Left ventricle myocardium inferior (tissue), 1 donor: ENCODE measurements around the gene REL. TPM values are rescaled to one million over a fixed set of nuclear protein-coding genes. Genes with fewer than 3 reads are reported as not detected.

Experiments
- DNase-seq: peaks from one replicate; pipeline ENCODE4 v3.0.0-alpha.2; 2020
- H3K27ac ChIP-seq: fragments of 200-600 bp; replicated peaks from 2 replicates; pipeline ENCODE4 v1.8.0; 2021
- H3K27me3 ChIP-seq: fragments of 200-600 bp; 2 replicates; pipeline ENCODE4 v1.8.0; 2021; ENCODE audit warnings: low read depth
- H3K36me3 ChIP-seq: fragments of 200-600 bp; 2 replicates; pipeline ENCODE4 v1.8.0; 2021
- H3K4me1 ChIP-seq: fragments of 200-600 bp; 2 replicates; pipeline ENCODE4 v1.8.0; 2021
- H3K4me3 ChIP-seq: fragments of 200-600 bp; 2 replicates; pipeline ENCODE4 v1.8.0; 2021; ENCODE audit warnings: mild to moderate bottlenecking, moderate library complexity
- H3K9me3 ChIP-seq: fragments of 200-600 bp; replicated peaks from 2 replicates; pipeline ENCODE4 v1.8.0; 2021
- CTCF ChIP-seq: fragments of 200-600 bp; IDR thresholded peaks from 2 replicates; pipeline ENCODE4 v1.8.0; 2021; ENCODE audit warnings: antibody characterized with exemption, mild to moderate bottlenecking, borderline replicate concordance
- intact Hi-C: fragments of 100-400 bp; cut with micrococcal nuclease; formaldehyde crosslinking; loops from one replicate; pipeline ENCODE4 v1.11.0; 2022
- total RNA-seq: library from RNA; stranded (reverse); fragmentation: NEBNext Ultra II Directional; extraction: Animal tissue kit (Norgen Biotek cat#: 25700); gene quantifications from one replicate; pipeline ENCODE4 v1.2.1, GENCODE V29; 2021
- donor health status: DM: no; HTN: yes; CAD: no; lungs with severe emphysema.

The REL gene
- total RNA-seq, 1 donor from 2014 or later: 5.0 TPM

- intact Hi-C loops: no loop called here
- peaks cover 25% of the 10 kb centered on the region for H3K36me3 ChIP-seq
- TF ChIP-seq CTCF: no peak
- DNase-seq: no peak
- no peaks in the 10 kb centered on the region for H3K27me3 ChIP-seq
- no peaks in the 10 kb centered on the region for H3K9me3 ChIP-seq
- H3K27ac ChIP-seq: no peak overlapping the region
- no peaks in the 10 kb centered on the region for H3K4me1 ChIP-seq
- H3K4me3 ChIP-seq: no peak overlapping the region
These were observed 76.3 kb downstream of the REL start for GRCh38 chr2:60957643-60958042.

GRCh38 chr2:60958361-60958760 lies 77.0 kb downstream of the REL start:
- intact Hi-C loops: no loop called here
- H3K36me3 ChIP-seq: peaks cover 18% of the 10 kb centered on the region
- H3K27me3 ChIP-seq: no peaks in the 10 kb centered on the region
- H3K4me1 ChIP-seq: no peaks in the 10 kb centered on the region
- DNase-seq: no peak
- H3K4me3 ChIP-seq: no peak overlapping the region
- no peak overlapping the region for H3K27ac ChIP-seq
- no peak for TF ChIP-seq CTCF
- H3K9me3 ChIP-seq: no peaks in the 10 kb centered on the region

GRCh38 chr2:60958800-60959199 lies 77.4 kb downstream of the REL start:
- H3K27me3 ChIP-seq: no peaks in the 10 kb centered on the region
- intact Hi-C loops: no loop called here
- H3K27ac ChIP-seq: no peak overlapping the region
- no peak overlapping the region for H3K4me3 ChIP-seq
- DNase-seq: no peak
- H3K36me3 ChIP-seq: peaks cover 13% of the 10 kb centered on the region
- no peak for TF ChIP-seq CTCF
- no peaks in the 10 kb centered on the region for H3K9me3 ChIP-seq
- H3K4me1 ChIP-seq: no peaks in the 10 kb centered on the region

GRCh38 chr2:60959501-60959900 lies 78.1 kb downstream of the REL start:
- Histone ChIP-seq H3K36me3 (peaks cover 6% of the 10 kb centered on the region), H3K4me3 (no peak overlapping the region), H3K27me3 (no peaks in the 10 kb centered on the region), H3K9me3 (no peaks in the 10 kb centered on the region), H3K27ac (no peak overlapping the region), H3K4me1 (no peaks in the 10 kb centered on the region)
- no peak for DNase-seq
- no peak for TF ChIP-seq CTCF
- intact Hi-C loops: no loop called here

GRCh38 chr2:60960706-60961105 lies 79.3 kb downstream of the REL start:
- no peak for DNase-seq
- TF ChIP-seq CTCF: no peak
- peaks cover 2% of the 10 kb centered on the region for H3K36me3 ChIP-seq
- no peak overlapping the region for H3K27ac ChIP-seq
- no peaks in the 10 kb centered on the region for H3K27me3 ChIP-seq
- no peaks in the 10 kb centered on the region for H3K9me3 ChIP-seq
- H3K4me1 ChIP-seq: no peaks in the 10 kb centered on the region
- intact Hi-C loops: no loop called here
- no peak overlapping the region for H3K4me3 ChIP-seq

- peaks cover 2% of the 10 kb centered on the region for H3K36me3 ChIP-seq
- DNase-seq: no peak
These were observed 80.1 kb downstream of the REL start for GRCh38 chr2:60961457-60961856.

More at GRCh38 chr2:60961457-60961856, 80.1 kb downstream of the REL start:
- H3K4me1 ChIP-seq: no peaks in the 10 kb centered on the region
- H3K4me3 ChIP-seq: no peak overlapping the region
- H3K27ac ChIP-seq: no peak overlapping the region
- intact Hi-C loops: no loop called here
- TF ChIP-seq CTCF: no peak
- H3K9me3 ChIP-seq: no peaks in the 10 kb centered on the region
- H3K27me3 ChIP-seq: no peaks in the 10 kb centered on the region
